ENCODE measurements around the gene NDUFS3.

Gene NDUFS3

DNA sequence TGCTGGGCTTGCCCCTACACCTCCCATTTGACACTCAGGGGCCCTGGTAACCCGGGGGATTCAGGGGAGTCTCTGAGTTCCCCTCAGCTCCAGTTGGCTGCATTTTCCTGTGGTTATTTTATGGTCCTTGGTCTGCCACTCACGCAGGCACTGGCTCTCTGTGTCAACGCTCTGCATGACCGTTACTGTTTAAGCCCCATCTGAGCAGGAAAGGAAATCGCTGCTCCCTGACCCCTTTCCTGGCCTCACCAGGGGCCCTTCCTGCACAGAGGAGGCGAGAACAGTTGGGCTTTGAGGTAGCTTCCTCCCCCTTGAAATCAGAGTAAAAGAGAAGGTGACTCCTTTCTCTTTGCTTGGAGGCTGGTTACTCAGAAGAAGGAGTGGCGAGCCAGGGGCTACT is 12.9 kb downstream of the NDUFS3 start:
- DNase-seq, result no peak

DNA sequence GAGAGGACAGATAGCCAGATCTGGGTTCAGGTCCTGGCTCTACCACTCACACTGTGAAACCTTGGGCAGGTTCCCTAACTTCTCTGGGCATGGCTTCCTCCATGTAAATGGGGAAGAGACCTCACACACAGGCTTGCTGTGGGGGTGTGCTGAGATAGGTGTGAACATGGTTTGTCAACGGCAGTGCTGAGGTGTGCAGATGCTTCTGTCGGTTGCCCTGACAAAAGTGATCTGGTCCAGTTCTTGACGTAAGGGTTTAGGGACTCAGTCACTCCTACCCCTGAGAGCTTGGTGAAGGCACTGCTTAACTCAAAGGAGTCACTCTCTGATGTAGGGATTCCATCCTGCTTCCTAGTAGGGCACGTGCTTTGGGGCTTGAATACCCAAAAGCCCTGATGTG is 13.4 kb downstream of the NDUFS3 start:
- no peak for DNase-seq

DNA sequence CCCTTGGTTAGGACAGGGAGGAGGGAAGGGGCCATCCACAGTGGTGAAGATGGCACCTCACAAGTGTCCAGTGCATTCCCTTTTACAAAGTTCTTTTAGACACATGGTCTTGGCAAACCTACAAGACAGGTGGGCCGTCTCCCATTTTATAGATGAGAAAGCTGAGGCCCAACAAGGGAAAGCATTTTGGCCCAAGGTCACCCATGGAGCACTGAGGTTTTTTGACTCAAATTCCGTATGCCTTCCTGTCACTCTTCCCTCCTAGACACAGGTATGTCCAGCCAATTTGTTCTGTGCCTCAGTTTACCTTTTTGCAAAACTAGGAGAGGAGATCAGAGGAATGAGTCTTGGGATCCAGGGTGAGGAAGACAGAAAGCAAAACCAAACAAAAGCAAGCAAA is 14.1 kb downstream of the NDUFS3 start:
- no peak for DNase-seq

DNA sequence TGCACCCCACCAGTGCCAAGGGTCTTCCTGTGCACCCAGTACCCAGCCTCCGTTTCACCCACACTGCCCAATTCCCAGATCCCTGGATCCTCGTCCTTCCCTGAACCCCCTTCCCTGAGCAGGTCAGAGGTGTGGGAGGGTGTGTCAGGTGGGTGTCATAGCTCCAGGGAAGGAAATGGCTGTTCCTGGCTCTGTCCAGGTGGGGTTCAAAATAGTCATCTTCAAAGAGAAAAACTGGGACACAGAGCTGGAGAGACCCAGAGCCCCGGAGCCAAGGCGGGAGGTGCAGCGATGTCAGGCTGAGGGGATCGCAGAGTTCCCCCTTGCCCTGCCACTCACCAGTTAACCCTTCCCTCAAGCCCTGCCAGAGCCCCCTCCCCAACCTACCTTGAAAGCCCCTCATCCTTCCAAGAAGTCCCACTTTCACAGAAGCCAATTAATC is 14.6 kb downstream of the NDUFS3 start:
- DNase-seq, result no peak

DNA sequence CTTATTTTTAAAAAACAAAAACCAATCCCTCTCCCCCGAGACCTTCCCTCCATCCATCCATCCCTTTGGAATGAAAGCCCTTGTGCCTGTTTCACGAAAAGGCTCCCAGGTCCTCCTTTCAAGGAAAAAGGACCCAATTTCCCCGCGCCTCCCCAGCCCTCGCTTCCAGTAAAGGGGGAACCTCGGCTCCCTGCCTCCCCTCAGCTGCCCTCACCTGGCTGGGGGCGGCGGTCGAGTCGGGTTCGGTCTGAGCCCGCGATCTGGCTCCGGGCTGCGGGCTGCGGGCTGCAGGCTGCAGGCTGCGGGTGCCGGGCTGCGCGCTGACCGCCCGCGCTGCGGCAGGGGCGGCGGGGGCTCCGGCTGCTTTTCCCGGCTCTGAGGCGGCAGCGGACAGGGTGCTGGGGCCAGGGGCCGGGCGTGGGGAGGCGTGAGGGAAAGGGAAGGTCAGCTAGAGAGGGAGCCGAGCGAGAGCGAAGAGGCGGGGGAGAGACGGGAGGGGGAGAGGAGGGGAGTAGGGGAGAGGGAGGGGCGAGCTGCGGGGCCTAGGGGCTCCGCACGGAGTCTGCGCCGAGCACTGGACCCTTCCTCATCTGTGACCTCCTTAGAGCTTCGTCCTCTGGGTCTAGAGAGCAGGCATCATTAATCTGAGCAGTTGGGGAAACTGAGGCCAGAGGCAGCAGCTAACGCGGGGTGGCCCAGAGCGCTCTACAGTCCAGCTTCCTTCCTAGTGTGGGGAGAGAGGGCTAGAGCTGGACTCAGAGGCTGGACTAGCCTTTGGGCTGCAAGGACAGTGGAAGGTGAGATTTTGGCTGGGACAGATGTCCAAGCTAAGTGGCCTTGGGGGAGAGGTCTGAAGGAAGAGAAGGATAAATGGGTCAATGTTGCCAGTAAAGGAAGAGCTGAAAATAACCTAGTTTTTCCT is 15.3 kb downstream of the NDUFS3 start, which contains the start of gene C1QTNF4:
TSS of gene C1QTNF4 (minus strand) at position 478 of the 922 bp plus-strand sequence. CDS start 3,601 bp downstream, outside the sequence.
- no peak for DNase-seq

DNA sequence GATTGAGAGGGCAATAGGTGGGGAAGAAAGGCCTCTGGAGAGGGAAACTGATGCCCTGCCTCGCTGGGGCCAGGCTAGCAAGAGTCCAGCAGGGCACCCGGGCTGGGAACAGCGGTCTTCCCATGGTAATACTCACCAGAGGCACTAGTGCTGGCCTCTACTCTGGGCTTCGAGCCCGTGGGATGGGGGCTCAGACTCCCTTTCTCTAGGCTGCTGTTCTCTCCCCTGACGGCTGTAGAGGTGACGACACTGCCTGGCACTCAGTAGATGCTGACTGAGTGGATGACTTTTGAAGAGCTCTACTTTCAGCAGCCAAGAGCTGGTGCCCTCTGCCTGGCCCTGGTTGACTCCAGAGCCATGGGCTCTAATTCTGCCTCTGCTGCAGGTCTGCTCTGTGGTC is 16.2 kb downstream of the NDUFS3 start:
- no peak for DNase-seq

DNA sequence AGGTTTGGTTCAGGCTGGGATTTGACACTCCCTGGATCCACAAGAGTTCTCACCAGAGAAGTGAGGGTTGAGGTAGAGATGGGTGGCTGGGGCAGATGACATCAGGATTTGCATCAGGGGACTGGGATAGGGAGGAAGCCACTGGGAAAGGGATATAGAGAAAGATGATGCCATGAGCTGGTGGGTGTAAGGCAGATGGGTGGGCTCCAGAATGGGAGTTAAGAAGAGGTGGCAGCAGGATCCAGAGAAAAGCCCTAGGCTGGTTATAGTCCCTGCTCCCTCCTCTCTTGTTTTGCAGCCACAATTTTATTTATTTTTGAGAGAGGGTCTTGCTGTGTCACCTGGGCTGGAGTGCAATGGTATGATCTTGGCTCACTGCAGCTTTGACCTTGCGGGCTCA is 17.1 kb downstream of the NDUFS3 start:
- DNase-seq, result no peak

DNA sequence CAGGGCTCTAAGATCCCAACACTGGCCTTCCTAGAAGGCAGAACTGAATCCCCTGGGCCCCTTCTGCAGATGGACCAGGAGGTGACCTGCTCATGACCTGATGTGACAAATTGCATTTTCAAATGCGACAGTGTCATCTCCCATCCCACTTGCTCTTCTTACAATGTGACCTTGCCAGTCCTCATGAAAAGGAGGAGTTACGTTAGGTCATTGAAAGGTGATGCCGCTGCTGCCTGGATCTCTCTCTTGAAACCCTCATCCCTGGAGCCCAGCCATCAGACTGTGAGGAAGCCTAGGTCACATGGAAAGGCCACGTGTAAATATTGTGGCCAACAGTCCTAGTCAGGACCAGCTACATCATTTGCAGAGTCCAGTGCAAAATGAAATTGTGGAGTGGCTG is 21.0 kb downstream of the NDUFS3 start:
- no peak for DNase-seq

DNA sequence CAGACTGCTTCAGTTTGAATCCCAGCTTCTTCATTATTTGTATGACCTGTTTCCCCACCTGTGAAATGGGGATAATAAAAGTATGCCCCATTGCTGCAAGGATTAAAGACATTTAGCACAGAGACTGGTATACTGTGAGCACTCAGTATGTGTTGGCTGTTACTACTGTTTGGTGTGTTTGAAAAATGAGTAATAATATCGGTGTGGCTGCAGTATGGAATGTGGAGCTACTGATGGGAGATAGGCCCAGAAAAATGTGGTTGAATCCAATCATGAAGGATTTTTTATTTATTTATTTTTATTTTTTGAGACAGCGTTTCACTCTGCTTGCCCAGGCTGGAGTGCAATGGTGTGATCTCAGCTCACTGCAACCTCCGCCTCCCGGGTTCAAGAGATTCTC is 24.4 kb downstream of the NDUFS3 start:
- no peak for DNase-seq

DNA sequence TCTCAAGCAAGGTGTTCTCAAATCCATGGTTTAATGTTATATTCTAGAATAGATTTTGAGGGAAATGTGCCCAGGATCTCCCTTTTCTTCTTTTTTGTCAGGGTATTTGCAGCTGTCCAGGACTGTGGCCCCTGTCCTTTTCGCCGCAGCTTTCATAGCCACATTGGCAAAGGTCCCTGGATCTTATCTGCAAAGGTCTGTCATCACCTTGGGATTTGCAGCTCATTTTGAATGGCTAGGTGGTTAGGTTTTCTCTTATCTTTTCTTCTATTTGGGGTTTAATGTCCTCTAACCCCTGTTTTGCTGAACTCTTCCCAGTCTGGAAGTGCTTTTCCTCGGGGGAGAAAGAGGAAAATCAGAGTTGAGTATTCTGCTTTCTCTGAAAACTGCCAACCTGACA is 27.0 kb downstream of the NDUFS3 start:
- no peak for DNase-seq

DNA sequence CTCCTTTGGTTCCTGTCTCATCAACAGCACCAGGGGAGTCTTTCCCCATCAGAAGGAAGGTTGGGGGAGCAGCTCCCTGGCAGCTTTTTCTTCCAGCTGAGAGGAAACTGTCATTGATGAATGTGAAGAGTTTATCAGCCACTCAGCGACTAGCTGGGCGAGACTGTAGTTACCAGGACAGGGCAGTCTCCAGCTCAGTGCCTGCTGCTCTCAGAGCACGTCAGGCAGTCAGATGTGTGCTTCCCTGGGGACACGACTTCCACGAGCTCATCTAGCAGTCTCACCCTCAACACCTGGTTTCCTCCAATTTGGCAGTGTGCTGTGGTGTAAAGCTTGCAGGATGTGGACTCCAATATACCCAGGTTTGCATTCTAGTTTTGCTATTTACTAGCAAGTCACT is 27.9 kb downstream of the NDUFS3 start:
- DNase-seq, result no peak

DNA sequence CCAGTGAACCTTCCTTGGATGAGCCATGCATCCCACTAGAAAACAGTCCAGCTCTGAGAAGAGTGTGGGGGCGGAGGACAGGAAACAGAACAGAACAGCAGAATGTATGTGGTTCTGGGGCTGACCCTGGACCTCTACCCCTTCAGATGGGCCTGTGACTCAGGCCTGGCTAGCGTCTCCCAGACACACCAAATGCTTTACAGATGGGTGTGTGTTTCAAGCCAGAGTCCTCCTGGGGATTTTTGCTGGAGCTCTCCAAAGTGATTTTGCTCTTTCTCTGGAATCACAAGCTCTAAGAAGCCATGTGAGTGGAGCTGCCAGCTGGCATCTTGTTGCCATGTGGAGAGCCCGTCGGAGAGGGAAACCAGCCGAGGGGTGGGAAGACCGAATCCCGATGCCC is 28.5 kb downstream of the NDUFS3 start:
- DNase-seq, result peak; percentile 90

DNA sequence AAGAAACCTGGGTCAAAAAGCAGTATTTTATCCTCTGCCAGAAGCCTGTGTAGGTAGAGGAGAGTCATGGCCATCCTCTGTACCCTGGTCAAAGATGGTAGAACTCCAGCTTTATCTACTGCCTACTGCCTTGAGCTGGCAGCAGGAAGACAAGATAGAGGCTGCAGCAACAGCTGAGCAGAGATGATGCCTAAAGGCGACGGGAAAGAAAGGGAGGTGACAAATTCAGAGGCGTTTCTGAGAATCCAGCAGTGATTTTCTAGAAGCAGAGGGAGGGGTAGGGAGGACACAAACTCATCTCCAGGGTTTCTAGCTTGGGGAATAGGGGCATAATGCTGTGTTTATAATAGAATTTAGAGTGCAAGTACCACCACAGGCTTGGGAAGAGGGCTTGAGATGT is 30.8 kb downstream of the NDUFS3 start:
- no peak for DNase-seq

DNA sequence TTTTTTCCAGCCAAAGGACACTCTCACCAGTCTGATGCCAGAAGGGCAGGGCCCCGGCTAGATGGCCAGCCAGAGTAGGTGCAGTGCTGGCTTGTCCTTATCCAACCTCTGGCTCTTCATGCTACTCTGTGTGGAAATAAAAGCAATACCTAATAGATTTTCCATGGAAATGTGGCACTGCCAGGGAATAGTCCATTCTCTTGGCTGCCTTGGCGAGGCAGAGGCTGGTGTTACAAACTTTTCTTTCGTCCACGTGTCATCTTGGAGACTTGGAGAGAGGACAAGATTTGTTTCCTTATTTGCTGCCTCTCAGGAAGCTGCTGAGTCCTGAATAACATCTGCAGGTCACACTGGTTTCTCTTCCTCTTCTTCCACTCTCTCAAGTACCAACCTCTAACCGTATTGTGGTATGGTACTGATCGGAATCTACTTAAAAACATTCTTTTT is 32.5 kb downstream of the NDUFS3 start:
- DNase-seq, result no peak

DNA sequence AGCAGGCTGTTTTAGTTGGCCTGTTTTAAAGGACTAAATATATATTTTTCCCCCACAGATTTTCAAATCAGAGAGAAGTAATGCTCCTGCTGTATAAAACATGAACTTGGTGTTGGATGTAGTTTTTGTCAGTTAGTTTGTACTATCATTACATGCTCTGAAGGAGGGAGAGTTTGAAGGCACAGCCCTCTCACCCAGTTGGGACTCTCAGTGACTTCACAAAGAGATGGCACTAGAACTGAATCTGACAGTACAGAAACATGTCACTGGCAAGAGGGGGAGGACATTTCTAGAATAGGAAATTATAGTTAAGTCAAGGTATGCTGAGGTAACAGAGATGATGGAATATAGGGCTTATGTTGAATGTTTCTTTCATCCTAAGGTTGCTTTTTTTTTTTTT is 36.4 kb downstream of the NDUFS3 start:
- no peak for DNase-seq

DNA sequence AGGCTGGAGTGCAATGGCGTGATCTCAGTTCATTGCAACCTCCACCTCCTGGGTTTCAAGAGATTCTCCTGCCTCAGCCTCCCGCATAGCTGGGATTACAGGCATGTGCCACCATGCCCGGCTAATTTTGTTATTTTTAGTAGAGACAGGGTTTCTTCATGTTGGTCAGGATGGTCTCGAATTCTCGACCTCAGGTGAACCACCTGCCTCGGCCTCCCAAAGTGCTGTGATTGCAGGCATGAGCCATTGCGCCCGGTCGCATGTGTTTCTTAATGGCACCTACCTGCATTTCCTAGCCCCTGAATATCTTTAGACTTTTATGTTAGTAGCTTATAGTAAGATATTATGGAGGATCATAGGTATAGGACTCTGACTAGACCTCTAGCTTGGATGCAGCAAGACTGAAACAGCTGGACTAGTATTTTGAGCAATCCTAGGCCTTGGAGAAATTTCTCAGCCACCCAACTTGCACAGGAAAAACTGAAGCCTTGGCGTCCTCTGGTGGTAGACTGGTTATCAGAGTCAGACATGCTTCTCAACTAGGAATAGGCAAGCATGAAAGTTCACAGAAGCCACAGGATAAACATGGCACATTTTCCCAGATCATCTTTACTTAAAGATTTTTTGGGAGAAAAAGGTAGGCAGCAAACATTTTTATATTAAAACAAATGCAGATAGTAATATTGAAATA is 38.0 kb downstream of the NDUFS3 start:
- peak; percentile 68 for DNase-seq

DNA sequence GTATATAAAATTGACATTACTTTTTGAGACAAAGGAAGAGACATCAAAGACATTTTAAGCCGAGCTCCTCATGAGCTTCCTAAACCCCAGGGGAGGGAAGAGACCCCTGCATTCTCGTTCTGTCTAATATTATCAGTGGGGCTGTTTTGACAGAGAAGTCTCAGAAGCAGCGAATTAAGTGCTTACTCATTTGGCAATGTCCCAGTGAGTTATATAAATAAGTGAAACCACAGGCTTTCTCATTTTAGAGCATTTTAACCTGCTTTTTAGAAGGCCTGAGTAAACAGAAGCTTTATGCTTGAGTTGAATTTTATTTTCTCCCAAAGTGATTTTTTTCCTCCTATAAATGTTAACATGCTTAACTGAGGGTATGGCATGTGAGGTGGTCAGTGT is 38.5 kb downstream of the NDUFS3 start:
- DNase-seq, result peak; percentile 51

DNA sequence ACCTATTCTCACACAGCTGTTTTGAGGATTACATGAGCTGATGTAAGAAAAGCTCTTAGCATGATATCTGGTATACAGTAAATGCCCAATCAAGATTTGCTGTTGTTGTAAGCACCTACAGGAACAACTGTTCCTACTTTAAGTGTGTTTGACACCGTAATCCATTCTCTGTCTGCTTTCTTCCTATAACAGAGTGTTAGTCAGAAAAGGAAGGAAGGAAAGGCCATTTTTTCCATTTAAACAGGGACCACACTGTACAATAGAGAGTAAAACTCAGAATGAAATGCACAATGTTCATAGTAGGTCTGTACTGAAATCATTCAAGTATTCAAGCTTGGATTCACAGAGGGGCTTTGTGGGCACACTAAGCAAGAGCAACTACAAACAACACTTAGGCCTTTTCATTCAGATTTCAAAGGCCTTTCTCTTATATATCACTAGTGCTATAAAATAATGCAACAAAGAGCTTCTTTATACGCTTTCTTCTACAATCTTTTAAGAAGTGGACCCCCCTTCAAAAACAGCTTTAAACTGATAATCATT is 42.0 kb downstream of the NDUFS3 start:
- DNase-seq, result no peak

DNA sequence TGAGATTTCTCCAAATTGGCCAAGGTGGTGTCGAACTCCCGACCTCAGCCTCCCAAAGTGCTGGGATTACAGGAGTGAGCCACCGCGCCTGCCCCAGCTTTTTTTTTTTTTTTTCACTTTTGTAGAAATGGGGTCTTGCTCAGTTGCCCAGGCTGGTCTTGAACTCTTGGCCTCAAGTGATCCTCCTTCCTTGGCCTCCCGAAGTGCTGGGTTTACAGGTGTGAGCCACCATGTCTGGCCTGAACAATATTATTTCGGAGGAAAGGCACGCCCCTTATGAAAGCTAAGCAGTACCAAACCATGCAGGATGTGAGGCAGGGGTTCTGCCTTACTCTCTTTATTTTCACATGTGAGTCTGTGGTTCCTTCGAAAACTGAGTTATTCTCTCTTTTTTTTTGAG is 47.4 kb downstream of the NDUFS3 start:
- DNase-seq, result no peak

DNA sequence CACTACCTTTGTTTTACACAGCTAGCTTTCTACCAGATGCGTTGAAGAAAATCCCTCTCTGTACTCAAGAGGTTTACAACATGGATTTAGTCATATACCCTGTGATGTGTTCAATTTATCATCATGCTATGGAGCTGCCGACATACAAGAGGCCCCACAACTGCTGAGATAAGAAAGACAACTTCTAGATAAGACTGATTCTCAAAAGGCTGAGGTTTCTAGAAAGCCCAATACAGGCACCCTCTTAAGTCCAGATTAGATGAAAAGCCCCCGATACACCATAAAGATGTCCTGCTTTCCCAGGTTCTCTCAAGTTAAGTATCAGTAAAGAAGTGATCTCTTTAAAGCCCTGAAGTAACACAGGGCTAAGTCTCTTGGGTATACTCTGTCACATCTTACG is 49.2 kb downstream of the NDUFS3 start:
- DNase-seq, result no peak

DNA sequence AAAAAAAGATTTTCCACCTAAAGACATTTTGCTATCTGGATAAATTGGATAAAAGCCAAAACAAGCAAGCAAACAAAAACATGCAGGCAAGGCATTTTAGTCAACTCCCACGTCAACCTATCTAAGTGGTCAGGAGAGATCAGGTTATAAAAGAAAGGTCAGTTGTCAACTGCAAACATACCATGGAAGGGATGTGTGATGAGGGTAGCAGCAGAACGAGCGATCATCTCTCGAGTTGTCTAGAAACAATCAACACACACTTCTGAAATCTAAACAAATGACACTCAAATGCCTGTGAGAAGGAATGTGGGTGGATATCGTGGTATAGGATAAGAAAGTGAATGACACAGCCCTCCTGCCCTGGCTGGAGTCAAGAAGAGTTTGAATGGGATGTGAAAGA is 52.6 kb downstream of the NDUFS3 start:
- no peak for DNase-seq

All from fibroblast of skin of abdomen (primary cell).